ENCODE data around the gene SNU13.
A peak's percentile ranks its signal among the peaks of the same experiment; 100 is the strongest.
"Not testable (repeated sequence)": the region's sequence is repeated elsewhere in the genome, so short reads cannot be mapped to it uniquely, and the experiment has no call there.

SNU13 gene

DNA sequence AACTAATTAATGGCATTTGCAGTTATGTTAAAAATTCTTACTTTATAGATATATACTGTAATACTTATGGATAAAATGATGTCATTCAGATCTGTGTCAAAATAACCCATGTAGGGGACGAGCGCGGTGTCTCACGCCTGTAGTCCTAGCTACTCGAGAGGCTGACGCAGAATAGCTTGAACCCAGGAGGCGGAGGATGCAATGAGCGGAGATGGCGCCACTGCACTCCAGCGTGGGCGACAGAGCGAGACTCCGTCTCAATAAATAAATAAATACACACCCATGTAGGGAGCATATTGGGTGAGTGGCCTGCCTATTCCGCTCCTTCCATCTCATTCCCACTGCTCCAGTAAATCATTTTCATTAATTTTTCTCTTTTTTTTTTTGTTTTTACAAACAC lies 7.1 kb downstream of the SNU13 start:
- TF ChIP-seq, protein P1, sequence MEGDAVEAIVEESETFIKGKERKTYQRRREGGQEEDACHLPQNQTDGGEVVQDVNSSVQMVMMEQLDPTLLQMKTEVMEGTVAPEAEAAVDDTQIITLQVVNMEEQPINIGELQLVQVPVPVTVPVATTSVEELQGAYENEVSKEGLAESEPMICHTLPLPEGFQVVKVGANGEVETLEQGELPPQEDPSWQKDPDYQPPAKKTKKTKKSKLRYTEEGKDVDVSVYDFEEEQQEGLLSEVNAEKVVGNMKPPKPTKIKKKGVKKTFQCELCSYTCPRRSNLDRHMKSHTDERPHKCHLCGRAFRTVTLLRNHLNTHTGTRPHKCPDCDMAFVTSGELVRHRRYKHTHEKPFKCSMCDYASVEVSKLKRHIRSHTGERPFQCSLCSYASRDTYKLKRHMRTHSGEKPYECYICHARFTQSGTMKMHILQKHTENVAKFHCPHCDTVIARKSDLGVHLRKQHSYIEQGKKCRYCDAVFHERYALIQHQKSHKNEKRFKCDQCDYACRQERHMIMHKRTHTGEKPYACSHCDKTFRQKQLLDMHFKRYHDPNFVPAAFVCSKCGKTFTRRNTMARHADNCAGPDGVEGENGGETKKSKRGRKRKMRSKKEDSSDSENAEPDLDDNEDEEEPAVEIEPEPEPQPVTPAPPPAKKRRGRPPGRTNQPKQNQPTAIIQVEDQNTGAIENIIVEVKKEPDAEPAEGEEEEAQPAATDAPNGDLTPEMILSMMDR (conservative IDR thresholded peaks at IDR 0.05; ENCODE audit: low read depth, low read length) = no peak
- no peak for DNase-seq (ENCODE audit: low read depth)
- H3K4me3 ChIP-seq (ENCODE audit: low read length) = peak overlapping the region; percentile 85

GRCh38 chr22:41676134-41676533 lies 12.5 kb downstream of the SNU13 start:
- no peak for DNase-seq (ENCODE audit: low read depth)
- no peak overlapping the region for H3K4me3 ChIP-seq (ENCODE audit: low read length)
- TF ChIP-seq, protein P1 (conservative IDR thresholded peaks at IDR 0.05; ENCODE audit: low read depth, low read length) = no peak

DNA sequence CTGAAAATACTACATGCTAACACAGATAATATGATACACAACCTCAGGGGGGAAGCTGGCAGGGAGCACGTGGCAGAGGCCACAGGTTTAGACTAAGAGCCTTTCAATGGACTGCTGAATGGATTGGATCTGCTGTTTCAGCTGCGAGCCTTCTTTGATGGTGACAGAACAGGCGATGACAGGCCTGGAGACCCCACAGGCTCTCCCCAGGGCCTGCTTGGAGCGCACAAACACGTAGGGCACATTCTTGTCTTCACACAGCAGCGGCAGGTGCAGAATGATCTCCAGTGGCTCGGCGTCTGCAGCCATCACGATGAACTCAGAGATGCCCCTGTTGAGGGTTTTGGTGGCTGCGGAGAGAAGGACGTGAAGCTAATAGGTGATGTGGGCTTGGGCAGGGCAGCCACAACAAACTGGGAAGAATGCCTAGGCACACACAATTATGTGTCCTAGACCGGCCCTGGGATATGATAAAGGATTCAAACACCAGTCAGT lies 13.8 kb downstream of the SNU13 start:
- no peak overlapping the region for H3K4me3 ChIP-seq (ENCODE audit: low read length)
- DNase-seq (ENCODE audit: low read depth) = no peak
- TF ChIP-seq, protein P1 (conservative IDR thresholded peaks at IDR 0.05; ENCODE audit: low read depth, low read length) = no peak

- TF ChIP-seq, protein P1 (conservative IDR thresholded peaks at IDR 0.05; ENCODE audit: low read depth, low read length) = peak; percentile 25
- no peak for DNase-seq (ENCODE audit: low read depth)
- H3K4me3 ChIP-seq (ENCODE audit: low read length) = no peak overlapping the region
These were observed 15.7 kb downstream of the SNU13 start for GRCh38 chr22:41672780-41673509.

- H3K4me3 ChIP-seq (ENCODE audit: low read length); DNase-seq (ENCODE audit: low read depth): not testable (repeated sequence)
These were observed 16.6 kb downstream of the SNU13 start for GRCh38 chr22:41672096-41672495.

GRCh38 chr22:41668971-41669911 lies 19.4 kb downstream of the SNU13 start:
- no peak for DNase-seq (ENCODE audit: low read depth)
- TF ChIP-seq, protein P1 (conservative IDR thresholded peaks at IDR 0.05; ENCODE audit: low read depth, low read length) = no peak
- H3K4me3 ChIP-seq (ENCODE audit: low read length) = no peak overlapping the region

DNA sequence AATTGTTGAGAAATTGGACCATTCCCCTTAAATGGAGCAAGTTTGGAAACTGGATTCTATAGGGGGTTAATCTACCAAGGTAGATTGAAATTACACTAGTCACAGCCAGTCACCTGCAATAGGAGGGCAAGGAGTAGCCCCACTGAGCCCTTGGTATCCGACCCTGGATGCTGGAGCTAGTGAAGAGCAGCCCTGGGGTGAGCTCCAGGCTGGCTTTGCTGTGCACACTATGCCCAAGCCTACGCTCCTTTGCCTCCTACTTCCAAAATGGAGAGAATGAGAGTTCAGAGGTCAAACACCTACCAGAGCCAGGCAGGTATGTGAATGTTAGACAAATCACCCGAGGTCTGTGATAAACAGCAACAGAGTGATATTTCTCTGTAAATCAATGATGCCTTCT lies 23.7 kb downstream of the SNU13 start:
- DNase-seq (ENCODE audit: low read depth) = no peak
- TF ChIP-seq, protein P1 (conservative IDR thresholded peaks at IDR 0.05; ENCODE audit: low read depth, low read length) = no peak
- H3K4me3 ChIP-seq (ENCODE audit: low read length) = no peak overlapping the region
